ENCODE measurements around the gene RAB23.
A peak's percentile ranks its signal among the peaks of the same experiment; 100 is the strongest.

RAB23 gene

GRCh38 chr6:57177545-57178265, 44.4 kb downstream of the RAB23 start:
- DNase-seq, result no peak

GRCh38 chr6:57174511-57174907, 47.6 kb downstream of the RAB23 start:
- no peak for DNase-seq

GRCh38 chr6:57173886-57174510, 48.1 kb downstream of the RAB23 start:
- DNase-seq, result no peak

GRCh38 chr6:57173056-57173885, 48.8 kb downstream of the RAB23 start:
- peak; percentile 32 to 35 for DNase-seq

- peak; percentile 92 to 94 for DNase-seq
Observed at GRCh38 chr6:57172136-57173055, 49.7 kb downstream of the RAB23 start, which contains the start of gene BAG2. Gene BAG2 (plus strand): TSS chr6:57172326. CDS start chr6:57172698, 372 bp downstream.

GRCh38 chr6:57165080-57165479, 57.0 kb downstream of the RAB23 start:
- no peak for DNase-seq

- no peak for DNase-seq
Observed at GRCh38 chr6:57163956-57164355, 58.2 kb downstream of the RAB23 start.

- no peak for DNase-seq
Observed at GRCh38 chr6:57162516-57162915, 59.6 kb downstream of the RAB23 start.

- no peak for DNase-seq
Observed at GRCh38 chr6:57162028-57162427, 60.1 kb downstream of the RAB23 start.

GRCh38 chr6:57159127-57159526, 63.0 kb downstream of the RAB23 start:
- DNase-seq, result no peak

GRCh38 chr6:57158658-57159057, 63.4 kb downstream of the RAB23 start:
- DNase-seq, result no peak

- no peak for DNase-seq
Observed at GRCh38 chr6:57147955-57148858, 73.9 kb downstream of the RAB23 start.

- no peak for DNase-seq
Observed at GRCh38 chr6:57147401-57147800, 74.7 kb downstream of the RAB23 start.

GRCh38 chr6:57143690-57144089, 78.4 kb downstream of the RAB23 start:
- DNase-seq, result no peak

GRCh38 chr6:57142178-57142525, 80.0 kb downstream of the RAB23 start:
- DNase-seq, result no peak

- DNase-seq, result no peak
Observed at GRCh38 chr6:57141451-57142177, 80.5 kb downstream of the RAB23 start.

GRCh38 chr6:57138026-57138425, 84.1 kb downstream of the RAB23 start:
- no peak for DNase-seq

- DNase-seq, result no peak
Observed at GRCh38 chr6:57137350-57137749, 84.8 kb downstream of the RAB23 start.
